ENCODE measurements around the gene JADE1. TPM values are rescaled to one million over a fixed set of nuclear protein-coding genes. Genes with fewer than 3 reads are reported as not detected.

Gene JADE1
- total and polyA plus RNA-seq, 2 experiments from 2014 or later: 7.1 to 12.3 TPM

GRCh38 chr4:128837679-128838078, 28.2 kb downstream of the JADE1 start:
- Histone ChIP-seq H3K4me3 (no peak overlapping the region), H3K4me1 (ENCODE audit: low read depth) (peaks cover 7% of the 10 kb centered on the region), H3K27ac (no peak overlapping the region), H3K9me3 (ENCODE audit: low read depth) (no peaks in the 10 kb centered on the region), H3K27me3 (no peaks in the 10 kb centered on the region), H3K36me3 (no peaks in the 10 kb centered on the region)
- DNase-seq (ENCODE audit: low read depth in 1 of 2, low spot score in 1 of 2): no peak
- no peak for TF ChIP-seq CTCF (IDR thresholded peaks at IDR 0.05; ENCODE audit: low read depth, low read length)

- Histone ChIP-seq H3K9me3 (ENCODE audit: low read depth) (no peaks in the 10 kb centered on the region), H3K4me3 (no peak overlapping the region), H3K27ac (no peak overlapping the region), H3K4me1 (ENCODE audit: low read depth) (peaks cover 7% of the 10 kb centered on the region), H3K27me3 (no peaks in the 10 kb centered on the region), H3K36me3 (peaks cover 2% of the 10 kb centered on the region)
- no peak for TF ChIP-seq CTCF (IDR thresholded peaks at IDR 0.05; ENCODE audit: low read depth, low read length)
- DNase-seq (ENCODE audit: low read depth in 1 of 2, low spot score in 1 of 2): no peak
Observed at GRCh38 chr4:128840711-128841318, 31.3 kb downstream of the JADE1 start.

GRCh38 chr4:128841402-128841801, 31.9 kb downstream of the JADE1 start:
- no peak for DNase-seq (ENCODE audit: low read depth in 1 of 2, low spot score in 1 of 2)
- Histone ChIP-seq H3K27ac (no peak overlapping the region), H3K36me3 (peaks cover 4% of the 10 kb centered on the region)

GRCh38 chr4:128844931-128845330, 35.4 kb downstream of the JADE1 start:
- peaks cover 11% of the 10 kb centered on the region for H3K36me3 ChIP-seq
- no peak overlapping the region for H3K27ac ChIP-seq

More at GRCh38 chr4:128841402-128841801, 31.9 kb downstream of the JADE1 start:
- H3K4me1 ChIP-seq (ENCODE audit: low read depth): peaks cover 7% of the 10 kb centered on the region
- H3K4me3 ChIP-seq: no peak overlapping the region
- TF ChIP-seq CTCF (IDR thresholded peaks at IDR 0.05; ENCODE audit: low read depth, low read length): no peak
- no peaks in the 10 kb centered on the region for H3K9me3 ChIP-seq (ENCODE audit: low read depth)
- no peaks in the 10 kb centered on the region for H3K27me3 ChIP-seq

GRCh38 chr4:128846063-128846462, 36.6 kb downstream of the JADE1 start:
- peaks cover 11% of the 10 kb centered on the region for H3K36me3 ChIP-seq
- no peak overlapping the region for H3K27ac ChIP-seq
- no peaks in the 10 kb centered on the region for H3K9me3 ChIP-seq (ENCODE audit: low read depth)
- no peaks in the 10 kb centered on the region for H3K27me3 ChIP-seq
- TF ChIP-seq CTCF (IDR thresholded peaks at IDR 0.05; ENCODE audit: low read depth, low read length): no peak
- DNase-seq (ENCODE audit: low read depth in 1 of 2, low spot score in 1 of 2): no peak
- no peaks in the 10 kb centered on the region for H3K4me1 ChIP-seq (ENCODE audit: low read depth)
- H3K4me3 ChIP-seq: no peak overlapping the region

More at GRCh38 chr4:128844931-128845330, 35.4 kb downstream of the JADE1 start:
- no peak for TF ChIP-seq CTCF (IDR thresholded peaks at IDR 0.05; ENCODE audit: low read depth, low read length)
- Histone ChIP-seq H3K27me3 (no peaks in the 10 kb centered on the region), H3K9me3 (ENCODE audit: low read depth) (no peaks in the 10 kb centered on the region), H3K4me3 (no peak overlapping the region), H3K4me1 (ENCODE audit: low read depth) (peaks cover 7% of the 10 kb centered on the region)
- DNase-seq (ENCODE audit: low read depth in 1 of 2, low spot score in 1 of 2): no peak

All from cardiac muscle cell (in vitro differentiated cells and primary cell).